ENCODE measurements around the gene HAVCR1. TPM values are rescaled to one million over a fixed set of nuclear protein-coding genes. Genes with fewer than 3 reads are reported as not detected.

Gene HAVCR1
- total RNA-seq = under 1 TPM in 3 of 6 experiments, not detected in 3; 0.25 to 0.78 (median 0.42) TPM
- long read RNA-seq = 0 reads

DNA sequence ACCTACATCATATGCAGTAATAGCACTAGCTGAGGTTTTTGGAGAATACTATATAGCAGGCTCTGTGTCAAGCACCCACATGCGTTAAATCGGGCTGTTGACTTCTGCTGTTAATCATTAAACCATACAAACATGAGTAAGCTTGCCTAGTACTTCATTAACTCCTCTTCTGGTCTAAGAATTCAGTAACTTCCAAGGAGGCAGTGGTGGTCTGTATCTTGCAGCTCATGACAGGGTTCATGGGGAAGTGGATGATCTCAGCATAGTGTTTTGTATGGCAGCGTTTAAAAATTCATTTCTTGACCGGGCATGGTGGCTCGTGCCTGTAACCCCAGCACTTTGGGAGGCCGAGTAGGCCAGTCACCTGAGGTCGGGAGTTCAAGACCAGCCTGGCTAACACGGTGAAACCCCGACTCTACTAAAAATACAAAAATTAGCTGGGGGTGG, at the start of gene HAVCR1:
Gene HAVCR1, minus strand, starts transcription at position 24 of the 447 bp plus-strand sequence. CDS start 1,173 bp downstream, outside the sequence.
- intact Hi-C loops (cut with DNase I) = no loop called here
- Histone ChIP-seq H3K9me3 (no peaks in the 10 kb centered on the region), H3K27ac (peak within 1 kb of the TSS; percentile 1 to 64 (median 29)), H3K27me3 (no peaks in the 10 kb centered on the region), H3K4me1 (peaks cover 0 to 26% (median 5%) of the 10 kb centered on the region in 4 donors), H3K4me3 (no peak within 1 kb of the TSS), H3K36me3 (no peaks in the 10 kb centered on the region)
- ATAC-seq (peak; percentile 87 to 94 (median 92)), DNase-seq (no peak)
- WGBS (ENCODE audit: insufficient coverage, low coverage, low lambda C conversion rate, missing lambda C conversion rate) = 47% methylated on average over 9 of the region's 9 CpGs
- TF ChIP-seq, protein P1, sequence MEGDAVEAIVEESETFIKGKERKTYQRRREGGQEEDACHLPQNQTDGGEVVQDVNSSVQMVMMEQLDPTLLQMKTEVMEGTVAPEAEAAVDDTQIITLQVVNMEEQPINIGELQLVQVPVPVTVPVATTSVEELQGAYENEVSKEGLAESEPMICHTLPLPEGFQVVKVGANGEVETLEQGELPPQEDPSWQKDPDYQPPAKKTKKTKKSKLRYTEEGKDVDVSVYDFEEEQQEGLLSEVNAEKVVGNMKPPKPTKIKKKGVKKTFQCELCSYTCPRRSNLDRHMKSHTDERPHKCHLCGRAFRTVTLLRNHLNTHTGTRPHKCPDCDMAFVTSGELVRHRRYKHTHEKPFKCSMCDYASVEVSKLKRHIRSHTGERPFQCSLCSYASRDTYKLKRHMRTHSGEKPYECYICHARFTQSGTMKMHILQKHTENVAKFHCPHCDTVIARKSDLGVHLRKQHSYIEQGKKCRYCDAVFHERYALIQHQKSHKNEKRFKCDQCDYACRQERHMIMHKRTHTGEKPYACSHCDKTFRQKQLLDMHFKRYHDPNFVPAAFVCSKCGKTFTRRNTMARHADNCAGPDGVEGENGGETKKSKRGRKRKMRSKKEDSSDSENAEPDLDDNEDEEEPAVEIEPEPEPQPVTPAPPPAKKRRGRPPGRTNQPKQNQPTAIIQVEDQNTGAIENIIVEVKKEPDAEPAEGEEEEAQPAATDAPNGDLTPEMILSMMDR (IDR thresholded peaks at IDR 0.05) = no peak
- TF ChIP-seq POLR2A (IDR thresholded peaks at IDR 0.05) = no peak

DNA sequence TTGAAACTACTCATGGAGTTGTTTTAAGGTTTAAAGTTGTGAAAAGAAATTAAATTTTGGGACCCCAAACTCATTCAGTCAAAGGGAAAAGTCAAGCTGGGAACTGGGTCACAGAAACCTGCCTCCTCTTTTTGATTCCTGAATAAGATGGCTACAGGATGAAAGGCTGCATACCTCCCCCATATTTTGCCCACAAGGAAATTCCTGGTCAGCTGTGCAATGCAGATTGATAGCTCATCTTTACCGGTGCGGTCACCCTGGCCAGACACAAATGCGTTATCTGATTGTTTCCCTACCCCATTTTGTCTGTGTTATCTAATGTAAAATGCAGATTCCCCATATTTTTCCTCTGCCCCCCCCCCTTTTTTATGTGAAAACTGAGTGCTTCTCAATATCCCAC, 48.6 kb upstream of the HAVCR1 start:
- Histone ChIP-seq H3K4me1 (no peaks in the 10 kb centered on the region), H3K9me3 (no peaks in the 10 kb centered on the region), H3K27me3 (no peaks in the 10 kb centered on the region), H3K27ac (peak overlapping the region in 1 of 3 donors; percentile 1), H3K4me3 (peak overlapping the region in 1 of 3 donors; percentile 24), H3K36me3 (no peaks in the 10 kb centered on the region)
- no peak for ATAC-seq
- WGBS (ENCODE audit: insufficient coverage, low coverage, low lambda C conversion rate, missing lambda C conversion rate) = 20% methylated on average over 1 of the region's 3 CpGs
- DNase-seq = no peak
- intact Hi-C loops (cut with DNase I) = no loop called here
- TF ChIP-seq POLR2A (IDR thresholded peaks at IDR 0.05) = peak; percentile 8
- TF ChIP-seq, protein P1 (IDR thresholded peaks at IDR 0.05) = no peak

DNA sequence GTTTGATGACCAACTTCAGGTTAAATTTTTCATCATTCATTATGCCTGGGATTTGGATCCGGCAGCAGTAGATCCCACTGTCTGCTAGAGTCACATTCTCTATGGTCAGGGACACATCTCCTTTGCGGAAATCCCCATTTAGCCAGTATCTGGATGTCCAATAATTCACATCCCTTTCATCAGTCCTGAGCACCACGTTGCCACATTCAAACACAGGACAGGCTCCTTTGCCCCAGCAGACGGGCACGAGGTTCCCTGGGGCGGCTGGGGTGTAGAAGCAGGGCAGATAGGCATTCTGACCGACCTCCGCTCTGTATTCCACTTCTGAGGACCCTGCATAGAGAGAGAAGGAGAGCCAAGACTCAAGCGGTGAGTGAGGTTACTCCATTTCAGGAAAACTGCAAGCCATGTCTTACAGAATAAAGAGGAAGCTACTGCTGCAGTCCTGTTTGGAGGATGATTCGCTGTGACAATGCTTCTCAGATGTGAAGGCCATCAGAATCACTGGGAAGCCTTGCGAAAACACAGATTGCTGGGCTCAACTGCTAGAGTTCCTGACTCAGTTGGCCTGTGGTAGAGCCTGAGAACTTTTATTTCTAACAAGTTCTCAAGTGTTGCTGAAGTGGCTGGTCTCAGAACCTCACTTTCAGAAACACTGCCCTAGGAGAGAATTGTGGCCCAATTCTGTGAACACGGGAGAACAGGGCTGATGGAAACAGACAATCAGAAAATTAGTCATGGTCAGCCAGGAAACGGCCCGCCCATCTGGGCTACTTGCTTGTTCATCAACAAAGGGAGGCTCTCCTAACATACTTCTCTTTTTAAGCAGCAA, 47.9 kb upstream of the HAVCR1 start:
- TF ChIP-seq, protein P1 (IDR thresholded peaks at IDR 0.05) = no peak
- peak; percentile 16 for TF ChIP-seq POLR2A (IDR thresholded peaks at IDR 0.05)
- DNase-seq = peak in 1 of 3 donors; percentile 33
- Histone ChIP-seq H3K4me1 (no peaks in the 10 kb centered on the region), H3K36me3 (no peaks in the 10 kb centered on the region), H3K9me3 (no peaks in the 10 kb centered on the region), H3K4me3 (no peak overlapping the region), H3K27me3 (no peaks in the 10 kb centered on the region), H3K27ac (peak overlapping the region in 1 of 3 donors; percentile 38)
- 63% methylated on average over 12 of the region's 14 CpGs for WGBS (ENCODE audit: insufficient coverage, low coverage, low lambda C conversion rate, missing lambda C conversion rate)
- intact Hi-C loops (cut with DNase I) = no loop called here
- peak; percentile 30 to 54 (median 48) for ATAC-seq

DNA sequence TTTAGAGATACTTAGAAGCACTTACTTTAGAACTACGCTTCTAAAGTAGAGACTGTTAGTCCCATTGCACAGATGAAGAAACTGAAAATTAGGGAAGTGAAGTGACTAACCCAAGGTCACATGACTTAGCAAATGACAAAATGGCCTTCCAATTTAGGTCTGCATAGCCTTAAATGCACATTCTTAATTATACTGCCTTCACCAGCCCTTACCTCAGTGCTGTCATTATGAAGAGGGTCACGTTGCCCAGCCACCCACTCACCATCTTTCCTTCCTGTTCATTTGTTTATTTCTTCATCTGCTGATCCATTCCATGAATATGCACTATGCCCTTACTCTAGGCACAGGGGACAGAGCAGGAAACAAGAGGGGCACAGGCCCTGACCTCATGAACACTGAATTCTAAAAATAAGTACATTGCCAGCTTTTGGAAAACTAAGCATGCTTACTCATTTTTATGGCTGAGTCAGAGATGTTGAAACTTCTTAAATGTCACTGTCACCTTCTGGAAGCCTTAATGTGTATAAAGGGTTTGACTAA, 41.3 kb upstream of the HAVCR1 start:
- intact Hi-C loops (cut with DNase I) = no loop called here
- Histone ChIP-seq H3K27me3 (no peaks in the 10 kb centered on the region), H3K36me3 (no peaks in the 10 kb centered on the region), H3K27ac (no peak overlapping the region), H3K4me3 (no peak overlapping the region), H3K9me3 (no peaks in the 10 kb centered on the region), H3K4me1 (no peaks in the 10 kb centered on the region)
- no peak for TF ChIP-seq POLR2A (IDR thresholded peaks at IDR 0.05)
- TF ChIP-seq, protein P1 (IDR thresholded peaks at IDR 0.05) = no peak
- DNase-seq = peak in 1 of 3 donors; percentile 23
- peak in 1 of 4 donors; percentile 92 for ATAC-seq
- WGBS (ENCODE audit: insufficient coverage, low coverage, low lambda C conversion rate, missing lambda C conversion rate) = 68% methylated on average over 2 of the region's 2 CpGs
